T-cell (primary cell): ENCODE measurements around the gene SLC2A5. TPM values are rescaled to one million over a fixed set of nuclear protein-coding genes. Genes with fewer than 3 reads are reported as not detected.
"Not testable (repeated sequence)": the region's sequence is repeated elsewhere in the genome, so short reads cannot be mapped to it uniquely, and the experiment has no call there.

Experiments
- ATAC-seq, 4 experiments: fragments of 200-7000 bp in 3 of 4; fragments of 150-1000 bp in 1 of 4; cut with Tn5 transposase; replicated peaks in 1 of 4; 1 replicate in 3 of 4; 2 replicates in 1 of 4; pipeline ENCODE4 v1.10.0; 2021; ENCODE audit warnings: moderate library complexity in 3 of 4, mild to moderate bottlenecking in 2 of 4, moderate number of reproducible peaks in 1 of 4
- CTCF ChIA-PET, 2 donors: fragments of 300-600 bp; sonication (Branson Sonifier 250); formaldehyde crosslinking; loops; one replicate each; lab custom pipeline; 2022; ENCODE audit warnings: antibody characterized with exemption in 2 of 2; lab: Charles Lee
- POLR2A ChIA-PET, 2 donors: fragments of 300-600 bp; sonication (Branson Sonifier 250); formaldehyde crosslinking; loops; one replicate each; lab custom pipeline; 2022; ENCODE audit warnings: antibody characterized with exemption in 2 of 2; lab: Charles Lee
- DNase-seq, 35 experiments: peaks; one replicate each; pipeline versions ENCODE4 v3.0.0 to v3.0.0-alpha.2; 2013 to 2023
- H3K27ac ChIP-seq: one replicate; pipeline ENCODE4 v1.5.1; 2013; ENCODE audit warnings: low read length
- H3K27me3 ChIP-seq, 2 experiments: replicated peaks in 1 of 2; 1 replicate in 1 of 2; 2 replicates in 1 of 2; pipeline versions ENCODE4 v1.6.1 to v1.7.0; 2013; ENCODE audit warnings: low read length in 1 of 2, mixed read lengths in 1 of 2; ENCODE audit not compliant: control insufficient read depth in 2 of 2, insufficient read depth in 2 of 2; ENCODE audit errors: extremely low read depth in 1 of 2
- H3K36me3 ChIP-seq, 2 donors: 1 replicate in 1 of 2; 2 replicates in 1 of 2; pipeline versions ENCODE4 v1.6.1 to v1.7.0; 2013; ENCODE audit warnings: low read length in 1 of 2; ENCODE audit not compliant: control insufficient read depth in 2 of 2, insufficient read depth in 1 of 2; ENCODE audit errors: extremely low read depth in 1 of 2
- H3K4me1 ChIP-seq, 2 experiments: 1 replicate in 1 of 2; 2 replicates in 1 of 2; pipeline versions ENCODE4 v1.6.1 to v1.7.0; 2013; ENCODE audit warnings: low read length in 2 of 2, mixed read lengths in 1 of 2; ENCODE audit not compliant: insufficient read depth in 2 of 2, control insufficient read depth in 1 of 2; ENCODE audit errors: extremely low read depth in 1 of 2
- H3K4me3 ChIP-seq, 2 donors: 1 replicate in 1 of 2; 2 replicates in 1 of 2; pipeline versions ENCODE4 v1.5.1 to v1.7.0; 2013; ENCODE audit warnings: mild to moderate bottlenecking in 2 of 2, low read length in 1 of 2, moderate library complexity in 1 of 2; ENCODE audit not compliant: control insufficient read depth in 1 of 2; ENCODE audit errors: extremely low read depth in 1 of 2
- H3K9me3 ChIP-seq: 2 replicates; pipeline ENCODE4 v1.7.0; 2013
- H3K27ac Mint-ChIP-seq, 2 donors: one replicate each; pipeline ENCODE4 v1.8.0; 2020 to 2021; ENCODE audit warnings: mild to moderate bottlenecking in 2 of 2, mixed read lengths in 2 of 2
- H3K27me3 Mint-ChIP-seq, 2 donors: one replicate each; pipeline ENCODE4 v1.8.0; 2021 to 2022; ENCODE audit warnings: mixed read lengths in 2 of 2
- H3K36me3 Mint-ChIP-seq: one replicate; pipeline ENCODE4 v1.8.0; 2021; ENCODE audit warnings: mixed read lengths
- H3K4me1 Mint-ChIP-seq, 3 donors: one replicate each; pipeline ENCODE4 v1.8.0; 2020 to 2022; ENCODE audit warnings: mixed read lengths in 3 of 3, mild to moderate bottlenecking in 1 of 3
- H3K4me3 Mint-ChIP-seq, 3 donors: one replicate each; pipeline ENCODE4 v1.8.0; 2020 to 2022; ENCODE audit warnings: mild to moderate bottlenecking in 3 of 3, mixed read lengths in 3 of 3, moderate library complexity in 3 of 3
- H3K9me3 Mint-ChIP-seq, 3 donors: one replicate each; pipeline ENCODE4 v1.8.0; 2020 to 2022; ENCODE audit warnings: mixed read lengths in 3 of 3
- WGBS: methylation state at CpG from one replicate; pipeline ENCODE4 v1.1.5; 2013; ENCODE audit warnings: missing lambda C conversion rate; ENCODE audit not compliant: insufficient coverage; 5-methylcytosine and 5-hydroxymethylcytosine counted together
- total RNA-seq, 35 experiments: library from RNA in 6 of 35; stranded (reverse) in 6 of 35; fragments of 120-200 nt in 1 of 35; gene quantifications; one replicate each; pipeline versions ENCODE4 v1.2.1 to v1.2.4 and lab custom pipeline; 2013 to 2026

SLC2A5 gene
- total RNA-seq, 5 donors from 2014 or later (not counting 1 experiment from before 2014, with no cell fraction given), result 0.32 to 1.5 (median 0.86) TPM

DNA sequence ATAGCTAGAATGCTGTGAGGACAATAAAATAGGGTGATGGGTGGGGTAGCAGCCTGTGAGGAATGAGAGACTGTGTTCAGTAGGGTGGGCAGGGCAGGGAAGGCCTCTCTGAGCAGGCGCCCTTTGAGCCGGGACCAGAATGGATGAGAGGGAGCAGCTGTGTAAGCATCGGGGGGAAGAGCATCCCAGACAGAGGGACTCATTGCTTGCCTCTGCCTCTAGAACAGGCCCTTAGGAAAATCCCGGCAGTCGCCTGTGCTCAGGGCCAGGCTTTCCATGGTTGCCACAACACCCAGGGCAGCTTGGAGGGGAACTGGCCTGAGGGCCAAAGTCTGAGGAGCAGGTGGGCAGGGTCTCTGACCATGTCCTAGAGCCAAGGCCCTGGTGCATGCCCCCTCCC is 44.0 kb downstream of the SLC2A5 start:
- H3K36me3 ChIP-seq, result no peaks in the 10 kb centered on the region
- H3K27me3 Mint-ChIP-seq, result peaks cover 0 to 4% of the 10 kb centered on the region in 2 donors
- H3K36me3 Mint-ChIP-seq, result no peaks in the 10 kb centered on the region
- DNase-seq, result no peak
- no peak overlapping the region for H3K4me3 Mint-ChIP-seq
- no peaks in the 10 kb centered on the region for H3K9me3 Mint-ChIP-seq
- peaks cover 0 to 13% of the 10 kb centered on the region in 2 experiments for H3K27me3 ChIP-seq
- no peak overlapping the region for H3K4me3 ChIP-seq
- no peaks in the 10 kb centered on the region for H3K9me3 ChIP-seq
- ATAC-seq, result no peak
- no peaks in the 10 kb centered on the region for H3K4me1 ChIP-seq
- no peak overlapping the region for H3K27ac ChIP-seq
- POLR2A ChIA-PET, result no interaction called here
- no peak overlapping the region for H3K27ac Mint-ChIP-seq
- WGBS, result 100% methylated on average over 2 of the region's 5 CpGs
- no peaks in the 10 kb centered on the region for H3K4me1 Mint-ChIP-seq
- CTCF ChIA-PET, result interaction anchor here in 1 of 2 donors (0.7 kb wide), 1 partner anchor 122 kb away, joined by 8 read pairs; no protein-coding TSS in a partner anchor

DNA sequence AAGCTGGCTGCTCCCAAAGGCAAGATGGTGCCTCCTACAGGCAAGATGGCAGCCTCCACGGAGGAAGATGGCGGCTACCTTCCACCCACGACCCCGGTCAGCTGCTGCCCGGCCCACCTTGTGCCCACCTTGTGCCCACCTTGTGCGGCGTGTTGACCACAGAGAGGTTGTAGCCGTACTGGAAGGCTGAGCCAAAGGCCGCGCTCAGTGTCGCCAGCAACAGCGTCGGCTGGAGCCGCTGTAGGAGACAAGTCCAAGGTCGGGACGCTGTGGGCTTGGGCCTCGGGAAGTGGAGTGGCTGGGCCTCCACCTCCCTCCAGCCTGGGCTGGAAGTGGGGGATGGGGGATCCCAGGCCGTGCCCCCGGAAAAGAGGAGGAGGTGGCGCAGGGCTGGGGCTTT is 44.6 kb downstream of the SLC2A5 start:
- ATAC-seq (no peak), DNase-seq (no peak)
- CTCF ChIA-PET, result interaction anchor here in 1 of 2 donors (0.7 kb wide), 1 partner anchor 121 kb away, joined by 8 read pairs; no protein-coding TSS in a partner anchor
- Histone ChIP-seq H3K27ac (no peak overlapping the region), H3K4me1 (no peaks in the 10 kb centered on the region), H3K9me3 (no peaks in the 10 kb centered on the region), H3K4me3 (no peak overlapping the region), H3K27me3 (peaks cover 0 to 13% of the 10 kb centered on the region in 2 experiments), H3K36me3 (no peaks in the 10 kb centered on the region)
- POLR2A ChIA-PET, result no interaction called here
- no peak overlapping the region for H3K4me3 Mint-ChIP-seq
- no peak overlapping the region for H3K27ac Mint-ChIP-seq
- WGBS, result 96% methylated on average over 20 of the region's 20 CpGs
- peaks cover 0 to 3% (median 2%) of the 10 kb centered on the region in 3 donors for H3K4me1 Mint-ChIP-seq
- H3K27me3 Mint-ChIP-seq, result peaks cover 0 to 7% of the 10 kb centered on the region in 2 donors
- no peaks in the 10 kb centered on the region for H3K36me3 Mint-ChIP-seq
- H3K9me3 Mint-ChIP-seq, result no peaks in the 10 kb centered on the region

DNA sequence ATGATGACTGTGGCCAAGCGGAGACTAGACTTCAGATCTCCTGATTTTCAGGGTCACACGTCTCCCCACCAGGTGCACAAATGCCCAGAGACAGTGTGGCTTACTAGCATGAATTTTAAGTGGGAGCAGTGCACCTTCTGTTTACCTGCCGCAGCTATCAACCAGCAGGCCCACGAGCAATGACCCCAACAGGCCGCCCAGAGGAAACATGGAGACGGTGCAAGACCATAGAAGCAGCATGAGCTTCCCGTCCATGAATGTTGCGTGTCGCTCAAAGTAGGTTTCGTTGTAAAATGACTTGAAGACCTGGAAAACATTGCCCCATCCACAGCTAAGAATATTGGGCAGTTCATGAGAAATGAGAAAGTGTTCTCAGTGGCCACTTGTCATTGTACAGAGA is 46.7 kb downstream of the SLC2A5 start:
- ChIA-PET CTCF (no interaction called here), POLR2A (no interaction called here)
- WGBS, result 82% methylated on average over 5 of the region's 10 CpGs
- DNase-seq, result no peak
- no peak for ATAC-seq
- Histone ChIP-seq H3K27ac (no peak overlapping the region), H3K4me1 (no peaks in the 10 kb centered on the region), H3K36me3 (no peaks in the 10 kb centered on the region), H3K4me3 (no peak overlapping the region), H3K27me3 (peaks cover 0 to 20% of the 10 kb centered on the region in 2 experiments), H3K9me3 (no peaks in the 10 kb centered on the region)
- Mint-ChIP-seq H3K9me3 (no peaks in the 10 kb centered on the region), H3K36me3 (no peaks in the 10 kb centered on the region), H3K27ac (no peak overlapping the region), H3K4me3 (no peak overlapping the region), H3K4me1 (peaks cover 0 to 7% (median 2%) of the 10 kb centered on the region in 3 donors), H3K27me3 (peaks cover under 1 to 4% of the 10 kb centered on the region in 2 donors)

DNA sequence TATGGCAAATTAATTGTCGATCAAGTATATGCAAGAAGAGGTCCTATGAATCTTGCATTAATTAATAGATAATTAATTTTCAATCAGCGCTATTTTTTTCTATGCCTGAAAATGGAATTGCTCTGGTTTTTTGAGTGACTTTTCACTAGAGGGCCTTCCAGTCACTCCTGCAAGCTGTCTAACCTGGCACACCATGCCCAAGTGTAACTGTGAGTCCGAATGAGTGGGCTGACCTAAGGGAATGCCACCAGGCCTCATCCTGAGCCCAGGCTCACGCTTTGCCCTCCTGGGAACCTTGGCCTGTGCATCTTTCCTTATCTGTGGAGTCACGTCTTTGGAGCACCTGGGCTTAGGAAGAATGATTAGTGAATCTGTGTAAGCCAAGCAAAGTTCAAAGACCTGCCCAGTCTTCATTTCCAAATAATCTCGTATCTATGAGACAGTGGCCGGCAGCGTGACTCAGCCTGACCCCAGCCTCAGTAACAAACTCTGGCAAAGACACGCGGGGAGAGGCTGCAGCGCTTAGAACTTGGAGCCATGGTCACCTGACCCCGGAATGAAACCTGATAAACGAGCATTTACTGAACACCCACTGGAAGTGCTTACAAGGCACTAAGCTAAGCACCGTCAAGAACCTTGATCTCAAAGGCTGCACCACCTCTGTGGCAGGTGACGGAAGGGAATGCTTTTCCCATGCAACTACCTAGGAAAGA is 47.3 kb downstream of the SLC2A5 start:
- H3K27me3 ChIP-seq, result peaks cover 0 to 22% of the 10 kb centered on the region in 2 experiments
- 75% methylated on average over 2 of the region's 15 CpGs for WGBS
- H3K36me3 Mint-ChIP-seq, POLR2A ChIA-PET, H3K9me3 ChIP-seq, ATAC-seq, CTCF ChIA-PET, H3K27me3 Mint-ChIP-seq, H3K27ac ChIP-seq, H3K9me3 Mint-ChIP-seq, DNase-seq, H3K4me3 Mint-ChIP-seq, H3K4me1 Mint-ChIP-seq, H3K36me3 ChIP-seq, H3K4me1 ChIP-seq, H3K27ac Mint-ChIP-seq, H3K4me3 ChIP-seq: not testable (repeated sequence)

DNA sequence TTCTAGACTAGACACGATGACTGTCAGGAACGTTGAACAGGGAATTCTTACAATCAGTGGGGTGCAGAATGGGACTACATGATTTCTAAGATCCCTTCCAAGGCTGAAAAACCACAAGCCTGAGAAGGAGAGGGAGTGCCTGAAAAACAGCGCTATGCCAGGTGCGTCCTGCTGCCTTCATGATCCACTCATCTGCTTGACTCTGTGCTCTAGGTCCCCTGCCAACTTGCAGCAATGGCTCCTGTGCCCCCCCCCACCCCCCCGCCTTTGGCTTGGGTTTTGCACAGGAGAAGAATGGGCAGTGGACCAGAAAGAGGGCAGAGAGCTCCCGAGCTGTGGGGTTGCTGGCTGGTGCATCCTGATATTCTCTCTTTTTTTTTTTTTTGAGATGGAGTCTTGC is 49.1 kb downstream of the SLC2A5 start:
- H3K27me3 Mint-ChIP-seq, result peaks cover 4 to 8% of the 10 kb centered on the region in 2 donors
- Histone ChIP-seq H3K9me3 (no peaks in the 10 kb centered on the region), H3K4me1 (no peaks in the 10 kb centered on the region), H3K27ac (no peak overlapping the region), H3K27me3 (peaks cover 0 to 26% of the 10 kb centered on the region in 2 experiments), H3K36me3 (no peaks in the 10 kb centered on the region), H3K4me3 (no peak overlapping the region)
- CTCF ChIA-PET, result interaction anchor here in 1 of 2 donors (0.6 kb wide), 1 partner anchor 578 kb away, joined by 6 read pairs; no protein-coding TSS in a partner anchor
- no peak for ATAC-seq
- H3K9me3 Mint-ChIP-seq, result no peaks in the 10 kb centered on the region
- WGBS, result no CpG with 5 or more reads among the region's 6 CpGs
- DNase-seq, result no peak
- no peak overlapping the region for H3K27ac Mint-ChIP-seq
- H3K36me3 Mint-ChIP-seq, result no peaks in the 10 kb centered on the region
- POLR2A ChIA-PET, result no interaction called here
- no peak overlapping the region for H3K4me3 Mint-ChIP-seq
- H3K4me1 Mint-ChIP-seq, result peaks cover 0 to 15% (median 2%) of the 10 kb centered on the region in 3 donors

DNA sequence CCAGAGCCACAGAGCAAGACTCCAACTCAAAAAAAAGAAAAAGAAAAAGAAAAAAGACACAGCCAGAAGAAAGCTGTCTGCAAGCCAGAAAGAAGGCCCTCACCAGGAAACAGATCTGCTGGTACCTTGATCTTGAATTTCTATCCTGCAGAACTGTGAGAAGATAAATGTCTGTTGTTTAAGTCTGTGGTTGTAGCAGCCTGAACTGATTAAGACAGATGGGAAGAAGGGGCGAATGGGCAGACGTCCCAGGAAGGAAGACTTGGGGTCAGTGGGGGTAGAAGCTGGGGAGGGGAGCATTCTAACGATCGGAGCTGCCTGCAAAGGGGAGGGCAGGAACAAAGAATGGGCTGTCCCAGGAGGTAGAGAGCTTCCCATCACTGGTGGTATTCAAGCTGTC is 49.5 kb downstream of the SLC2A5 start:
- H3K4me1 ChIP-seq, result no peaks in the 10 kb centered on the region
- CTCF ChIA-PET, result interaction anchor here in 1 of 2 donors (0.6 kb wide), 1 partner anchor 577 kb away, joined by 6 read pairs; no protein-coding TSS in a partner anchor
- no peak for DNase-seq
- Mint-ChIP-seq H3K27me3 (peaks cover 4 to 8% of the 10 kb centered on the region in 2 donors), H3K9me3 (no peaks in the 10 kb centered on the region), H3K27ac (no peak overlapping the region), H3K4me1 (peaks cover 2 to 15% (median 2%) of the 10 kb centered on the region in 3 donors), H3K4me3 (no peak overlapping the region), H3K36me3 (no peaks in the 10 kb centered on the region)
- H3K36me3 ChIP-seq, result no peaks in the 10 kb centered on the region
- POLR2A ChIA-PET, result no interaction called here
- ATAC-seq, result no peak
- H3K27ac ChIP-seq, result no peak overlapping the region
- WGBS, result 11% methylated on average over 4 of the region's 4 CpGs
- H3K4me3 ChIP-seq, result no peak overlapping the region
- H3K27me3 ChIP-seq, result peaks cover 0 to 29% of the 10 kb centered on the region in 2 experiments
- no peaks in the 10 kb centered on the region for H3K9me3 ChIP-seq
